Panc1 (cell line): ENCODE results near the gene CEP170B. TPM values are rescaled to one million over a fixed set of nuclear protein-coding genes. Genes with fewer than 3 reads are reported as not detected.

Experiments used
- ATAC-seq: fragments of 200-7000 bp; cut with Tn5 transposase; 2 replicates; pipeline ENCODE4 v1.9.1; 2020; ENCODE audit warnings: mild to moderate bottlenecking, moderate library complexity
- BruUV-seq: library from RNA; stranded (reverse); fragments of 400-500 nt; replicated peaks from 2 replicates; lab custom pipeline; 2021; lab: Mats Ljungman, UMichigan
- CTCF ChIA-PET: fragments of 300-600 bp; sonication (Branson Sonifier 250); formaldehyde crosslinking; loops from one replicate; lab custom pipeline; 2022; ENCODE audit warnings: antibody characterized with exemption; lab: Charles Lee
- POLR2A ChIA-PET: fragments of 300-600 bp; sonication (Branson Sonifier 250); formaldehyde crosslinking; loops from one replicate; lab custom pipeline; 2022; ENCODE audit warnings: antibody characterized with exemption; lab: Charles Lee
- DNase-seq: peaks from one replicate; pipeline ENCODE4 v3.0.0-alpha.2; 2010; ENCODE audit warnings: low read depth, low spot score
- H3K27ac ChIP-seq: 2 replicates; pipeline ENCODE4 v1.5.1; 2011; ENCODE audit warnings: mild to moderate bottlenecking, low read length, inconsistent platforms
- H3K27me3 ChIP-seq: fragments of 200-500 bp; sonication (Bioruptor generic); 2 replicates; pipeline ENCODE4 v1.6.0; 2014; ENCODE audit warnings: low read length, inconsistent platforms; ENCODE audit not compliant: control insufficient read depth, insufficient read depth
- H3K36me3 ChIP-seq: fragments of 200-500 bp; sonication (Bioruptor generic); 2 replicates; pipeline ENCODE4 v1.5.1; 2014; ENCODE audit warnings: inconsistent platforms, mild to moderate bottlenecking, low read length, moderate library complexity; ENCODE audit not compliant: control insufficient read depth, insufficient read depth
- H3K4me1 ChIP-seq: 2 replicates; pipeline ENCODE4 v1.5.1; 2011; ENCODE audit warnings: inconsistent platforms, mild to moderate bottlenecking, low read length, moderate library complexity; ENCODE audit not compliant: control insufficient read depth, insufficient read depth
- H3K4me3 ChIP-seq, 2 experiments: 2 replicates each; pipeline ENCODE4 v1.5.1; 2011 to 2012; ENCODE audit warnings: low read depth in 2 of 2, low read length in 2 of 2, mild to moderate bottlenecking in 2 of 2, inconsistent platforms in 1 of 2, moderate library complexity in 1 of 2
- H3K9me3 ChIP-seq: fragments of 200-500 bp; sonication (Bioruptor generic); 2 replicates; pipeline ENCODE4 v1.5.1; 2014; ENCODE audit warnings: low read depth, mild to moderate bottlenecking, inconsistent platforms, low read length, moderate library complexity; ENCODE audit not compliant: control insufficient read depth, insufficient read depth
- CTCF ChIP-seq: fragments of 450-650 bp; IDR thresholded peaks from 2 replicates; pipeline ENCODE4 v1.5.1; 2017; ENCODE audit warnings: mild to moderate bottlenecking
- POLR2AphosphoS5 ChIP-seq: IDR thresholded peaks from 2 replicates; pipeline ENCODE4 v1.6.1; 2012; ENCODE audit warnings: mild to moderate bottlenecking, low read depth, low read length, moderate library complexity
- REST ChIP-seq, 2 experiments: IDR thresholded peaks; 2 replicates each; pipeline ENCODE4 v1.6.1; 2011 to 2012; ENCODE audit warnings: low read depth in 2 of 2, control low read depth in 1 of 2, low read length in 1 of 2, mild to moderate bottlenecking in 1 of 2, moderate library complexity in 1 of 2; ENCODE audit not compliant: insufficient read depth in 1 of 2
- SIN3A ChIP-seq: IDR thresholded peaks from 2 replicates; pipeline ENCODE4 v1.6.1; 2012; ENCODE audit warnings: low read depth, mild to moderate bottlenecking, low read length, moderate library complexity, borderline replicate concordance; ENCODE audit not compliant: insufficient read depth
- TCF7L2 ChIP-seq: IDR thresholded peaks from 2 replicates; pipeline ENCODE4 v1.6.1; 2011; ENCODE audit warnings: mild to moderate bottlenecking, low read depth, low read length, inconsistent platforms
- in situ Hi-C: cut with HindIII; loops from 2 replicates; pipeline ENCODE4 v1.10.0; 2016; ENCODE audit warnings: low sequenced_read_pairs, low pct_unique_long_range_greater_than_20kb
- intact Hi-C: fragments of 100-400 bp; cut with micrococcal nuclease; formaldehyde crosslinking; loops from one replicate; pipeline ENCODE4 v1.10.0; 2022; ENCODE audit not compliant: unreplicated experiment
- total RNA-seq: library from RNA; stranded (reverse); gene quantifications from one replicate; pipeline ENCODE4 v1.2.1, GENCODE V29; 2021; ENCODE audit not compliant: unreplicated experiment

Gene CEP170B
- total RNA-seq, 1 experiment from 2014 or later: 17.8 TPM

GRCh38 chr14:104821229-104821945 is 43.7 kb upstream of the CEP170B start:
- BruUV-seq: no TSS peak
- Histone ChIP-seq H3K36me3 (no peaks in the 10 kb centered on the region; the same call in 1 of the 2 replicates), H3K4me3 (no peak overlapping the region), H3K4me1 (peaks cover 18% of the 10 kb centered on the region), H3K9me3 (no peaks in the 10 kb centered on the region), H3K27me3 (no peaks in the 10 kb centered on the region), H3K27ac (no peak overlapping the region)
- DNase-seq: no peak
- in situ Hi-C loops (no loop called here), intact Hi-C loops (no loop called here)
- no peak for ATAC-seq
- ChIA-PET POLR2A (interaction anchor here (1.1 kb wide), 1 partner anchor 52 kb away, joined by 5 read pairs; no protein-coding TSS in a partner anchor), CTCF (interaction anchor here (0.9 kb wide), 1 partner anchor 39 kb away, joined by 4 read pairs; no protein-coding TSS in a partner anchor)
- TF ChIP-seq TCF7L2 (no peak), SIN3A (no peak), POLR2AphosphoS5 (no peak), REST (IDR thresholded peaks at IDR 0.05; ENCODE audit: insufficient read depth in 1 of 2, low read depth in 2 of 2, low read length in 1 of 2) (no peak), CTCF (no peak)

- ChIA-PET CTCF (no interaction called here), POLR2A (no interaction called here)
- BruUV-seq: no TSS peak
- DNase-seq (no peak), ATAC-seq (no peak)
- H3K36me3 ChIP-seq: no peaks in the 10 kb centered on the region
- H3K27ac ChIP-seq: no peak overlapping the region
- no peaks in the 10 kb centered on the region for H3K27me3 ChIP-seq
- TF ChIP-seq POLR2AphosphoS5 (no peak), TCF7L2 (no peak), REST (IDR thresholded peaks at IDR 0.05; ENCODE audit: insufficient read depth in 1 of 2, low read depth in 2 of 2, low read length in 1 of 2) (no peak), CTCF (no peak), SIN3A (no peak)
- intact Hi-C loops: no loop called here
- no peak overlapping the region for H3K4me3 ChIP-seq
- peaks cover 12% of the 10 kb centered on the region for H3K4me1 ChIP-seq
- H3K9me3 ChIP-seq: no peaks in the 10 kb centered on the region
- in situ Hi-C loops: no loop called here
These were observed 43.0 kb upstream of the CEP170B start for GRCh38 chr14:104821971-104822608.
